Uterus (tissue), 2 donors: ENCODE data around the gene ADD3.
"Not testable (repeated sequence)": the region's sequence is repeated elsewhere in the genome, so short reads cannot be mapped to it uniquely, and the experiment has no call there.

Experiments used
- POLR2A ChIP-seq, 2 donors: fragments of 450-650 bp; IDR thresholded peaks; one replicate each; pipeline ENCODE4 v1.6.1; 2016; ENCODE audit warnings: antibody characterized with exemption in 2 of 2, mild to moderate bottlenecking in 1 of 2, moderate library complexity in 1 of 2
- TF ChIP-seq, protein P1 (sequence below), 4 experiments: fragments of 200-600 bp in 2 of 4; fragments of 450-650 bp in 2 of 4; sonication (generic) in 2 of 4; IDR thresholded peaks; one replicate each; pipeline ENCODE4 v1.5.1; 2016 to 2019; ENCODE audit warnings: antibody characterized with exemption in 4 of 4, mild to moderate bottlenecking in 2 of 4, moderate library complexity in 1 of 4

- TF ChIP-seq, protein P1, sequence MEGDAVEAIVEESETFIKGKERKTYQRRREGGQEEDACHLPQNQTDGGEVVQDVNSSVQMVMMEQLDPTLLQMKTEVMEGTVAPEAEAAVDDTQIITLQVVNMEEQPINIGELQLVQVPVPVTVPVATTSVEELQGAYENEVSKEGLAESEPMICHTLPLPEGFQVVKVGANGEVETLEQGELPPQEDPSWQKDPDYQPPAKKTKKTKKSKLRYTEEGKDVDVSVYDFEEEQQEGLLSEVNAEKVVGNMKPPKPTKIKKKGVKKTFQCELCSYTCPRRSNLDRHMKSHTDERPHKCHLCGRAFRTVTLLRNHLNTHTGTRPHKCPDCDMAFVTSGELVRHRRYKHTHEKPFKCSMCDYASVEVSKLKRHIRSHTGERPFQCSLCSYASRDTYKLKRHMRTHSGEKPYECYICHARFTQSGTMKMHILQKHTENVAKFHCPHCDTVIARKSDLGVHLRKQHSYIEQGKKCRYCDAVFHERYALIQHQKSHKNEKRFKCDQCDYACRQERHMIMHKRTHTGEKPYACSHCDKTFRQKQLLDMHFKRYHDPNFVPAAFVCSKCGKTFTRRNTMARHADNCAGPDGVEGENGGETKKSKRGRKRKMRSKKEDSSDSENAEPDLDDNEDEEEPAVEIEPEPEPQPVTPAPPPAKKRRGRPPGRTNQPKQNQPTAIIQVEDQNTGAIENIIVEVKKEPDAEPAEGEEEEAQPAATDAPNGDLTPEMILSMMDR (IDR thresholded peaks at IDR 0.05) = not testable (repeated sequence)
- not testable (repeated sequence) for TF ChIP-seq POLR2A (IDR thresholded peaks at IDR 0.05)
Observed at GRCh38 chr10:109985768-109986167, 22.0 kb upstream of the ADD3 start.
